K562 (cell line): Measurements from ENCODE around the gene LRP4. TPM values are rescaled to one million over a fixed set of nuclear protein-coding genes. Genes with fewer than 3 reads are reported as not detected.
A peak's percentile ranks its signal among the peaks of the same experiment; 100 is the strongest.

Source experiments
- ARID1B ChIP-seq: fragments of 450-650 bp; IDR thresholded peaks from 2 replicates; pipeline ENCODE4 v1.6.1; 2016; ENCODE audit warnings: antibody characterized with exemption, mild to moderate bottlenecking, inconsistent platforms
- ARID4B ChIP-seq: sonication (generic); formaldehyde crosslinking; IDR thresholded peaks from 2 replicates; pipeline ENCODE4 v1.8.0; 2022; ENCODE audit warnings: mild to moderate bottlenecking, missing genetic modification reagents
- ATF7 ChIP-seq: fragments of 450-650 bp; IDR thresholded peaks from 2 replicates; pipeline ENCODE4 v1.7.1; 2014; ENCODE audit warnings: mild to moderate bottlenecking, moderate library complexity
- ELF1 ChIP-seq: fragments of 200-800 bp; sonication (Bioruptor generic); IDR thresholded peaks from 2 replicates; pipeline ENCODE4 v1.6.1; 2016; ENCODE audit warnings: missing genetic modification characterization, missing compliant biosample characterization
- ETV1 ChIP-seq: fragments of 450-650 bp; conservative IDR thresholded peaks from 2 replicates; pipeline ENCODE4 v1.6.1; 2016; ENCODE audit warnings: missing genetic modification characterization, control low read depth, low read depth, missing compliant biosample characterization
- GABPB1 ChIP-seq: sonication (generic); formaldehyde crosslinking; IDR thresholded peaks from 2 replicates; pipeline ENCODE4 v1.8.0; 2022; ENCODE audit warnings: mild to moderate bottlenecking, missing genetic modification reagents
- GTF2A2 ChIP-seq: IDR thresholded peaks from 2 replicates; pipeline ENCODE4 v1.6.1; 2016; ENCODE audit warnings: mild to moderate bottlenecking, missing genetic modification characterization, missing compliant biosample characterization
- HEY1 ChIP-seq: fragments of 250-450 bp; sonication (Bioruptor Pico); IDR thresholded peaks from 2 replicates; pipeline ENCODE4 v1.5.0; 2020; ENCODE audit warnings: mild to moderate bottlenecking, moderate library complexity, borderline replicate concordance
- HINFP ChIP-seq: fragments of 450-650 bp; conservative IDR thresholded peaks from 2 replicates; pipeline ENCODE4 v1.6.1; 2016; ENCODE audit warnings: missing genetic modification characterization, low read depth, mild to moderate bottlenecking, control low read depth, missing compliant biosample characterization
- KDM4B ChIP-seq, 2 experiments: fragments of 450-650 bp in 1 of 2; sonication (generic) in 1 of 2; IDR thresholded peaks; 2 replicates each; pipeline ENCODE4 v1.6.1; 2016 to 2017; ENCODE audit warnings: borderline replicate concordance in 2 of 2, antibody characterized with exemption in 1 of 2, low read depth in 1 of 2, mild to moderate bottlenecking in 1 of 2
- MXI1 ChIP-seq: IDR thresholded peaks from 2 replicates; pipeline ENCODE4 v1.6.1; 2011; ENCODE audit warnings: low read depth, mild to moderate bottlenecking, improper control_type of control experiment, low read length
- NFXL1 ChIP-seq: fragments of 450-650 bp; formaldehyde crosslinking; IDR thresholded peaks from 2 replicates; pipeline ENCODE4 v1.4.0; 2021; ENCODE audit warnings: mild to moderate bottlenecking
- RFX1 ChIP-seq: fragments of 450-650 bp; IDR thresholded peaks from 2 replicates; pipeline ENCODE4 v1.6.1; 2016; ENCODE audit warnings: mild to moderate bottlenecking, moderate library complexity
- SP1 ChIP-seq: sonication (generic); formaldehyde crosslinking; IDR thresholded peaks from 2 replicates; pipeline ENCODE4 v1.8.1; 2022; ENCODE audit warnings: mild to moderate bottlenecking, missing genetic modification reagents
- YY1 ChIP-seq, 3 experiments: IDR thresholded peaks; 2 replicates each; pipeline ENCODE4 v1.6.1; 2011; ENCODE audit warnings: low read length in 2 of 3, mild to moderate bottlenecking in 2 of 3, moderate library complexity in 2 of 3, borderline replicate concordance in 1 of 3, control low read depth in 1 of 3, low read depth in 1 of 3; ENCODE audit not compliant: insufficient read depth in 3 of 3, insufficient replicate concordance in 2 of 3, control insufficient read depth in 1 of 3, insufficient read length in 1 of 3; ENCODE audit errors: extremely low read depth in 1 of 3
- ZNF239 ChIP-seq: fragments of 250-450 bp; sonication (Bioruptor Pico); IDR thresholded peaks from 2 replicates; pipeline ENCODE4 v1.4.0; 2020; ENCODE audit warnings: mild to moderate bottlenecking
- ZNF696 ChIP-seq: fragments of 250-450 bp; sonication (Bioruptor Pico); conservative IDR thresholded peaks from 2 replicates; pipeline ENCODE4 v1.4.0; 2020; ENCODE audit warnings: mild to moderate bottlenecking, moderate library complexity
- polyA plus RNA-seq, 8 experiments: library from polyadenylated mRNA; depleted of rRNA in 4 of 8; stranded (reverse) in 5 of 8; unstranded in 3 of 8; fragments of >200 nt; fragmentation: Nextera tagmentation in 2 of 8; fragmentation: Illumina TruSeq in 1 of 8; extraction: Ambion mirVana in 2 of 8; extraction: Trizol in 1 of 8; gene quantifications; 2 replicates each; pipeline versions ENCODE4 v1.2.1 to v1.2.3, GENCODE V29; 2011 to 2014; ENCODE audit warnings: inconsistent platforms in 1 of 8, missing spikeins in 1 of 8
- total RNA-seq, 7 experiments: library from RNA; depleted of rRNA in 6 of 7; stranded (reverse); fragments of >200 nt in 6 of 7; fragmentation: Illumina TruSeq in 2 of 7; extraction: Trizol in 2 of 7; gene quantifications; 2 replicates each; pipeline versions ENCODE4 v1.2.1 to v1.2.3, GENCODE V29; 2011 to 2021; ENCODE audit warnings: low replicate concordance in 1 of 7
- TF ChIP-seq, protein P1 (sequence below), 2 experiments: fragments of 200-800 bp in 1 of 2; sonication (Bioruptor generic) in 1 of 2; sonication (generic) in 1 of 2; formaldehyde crosslinking in 1 of 2; IDR thresholded peaks in 1 of 2; conservative IDR thresholded peaks in 1 of 2; 2 replicates each; pipeline versions ENCODE4 v1.5.0 to v1.6.1; 2016 to 2020; ENCODE audit warnings: missing compliant biosample characterization in 1 of 2, missing genetic modification characterization in 1 of 2, missing genetic modification reagents in 1 of 2

LRP4 gene
- total and polyA plus RNA-seq, 9 of the 15 experiments (the other 6 are each of a cell fraction or from before 2014, with no cell fraction given), result 0.04 to 0.54 (median 0.10) TPM

DNA sequence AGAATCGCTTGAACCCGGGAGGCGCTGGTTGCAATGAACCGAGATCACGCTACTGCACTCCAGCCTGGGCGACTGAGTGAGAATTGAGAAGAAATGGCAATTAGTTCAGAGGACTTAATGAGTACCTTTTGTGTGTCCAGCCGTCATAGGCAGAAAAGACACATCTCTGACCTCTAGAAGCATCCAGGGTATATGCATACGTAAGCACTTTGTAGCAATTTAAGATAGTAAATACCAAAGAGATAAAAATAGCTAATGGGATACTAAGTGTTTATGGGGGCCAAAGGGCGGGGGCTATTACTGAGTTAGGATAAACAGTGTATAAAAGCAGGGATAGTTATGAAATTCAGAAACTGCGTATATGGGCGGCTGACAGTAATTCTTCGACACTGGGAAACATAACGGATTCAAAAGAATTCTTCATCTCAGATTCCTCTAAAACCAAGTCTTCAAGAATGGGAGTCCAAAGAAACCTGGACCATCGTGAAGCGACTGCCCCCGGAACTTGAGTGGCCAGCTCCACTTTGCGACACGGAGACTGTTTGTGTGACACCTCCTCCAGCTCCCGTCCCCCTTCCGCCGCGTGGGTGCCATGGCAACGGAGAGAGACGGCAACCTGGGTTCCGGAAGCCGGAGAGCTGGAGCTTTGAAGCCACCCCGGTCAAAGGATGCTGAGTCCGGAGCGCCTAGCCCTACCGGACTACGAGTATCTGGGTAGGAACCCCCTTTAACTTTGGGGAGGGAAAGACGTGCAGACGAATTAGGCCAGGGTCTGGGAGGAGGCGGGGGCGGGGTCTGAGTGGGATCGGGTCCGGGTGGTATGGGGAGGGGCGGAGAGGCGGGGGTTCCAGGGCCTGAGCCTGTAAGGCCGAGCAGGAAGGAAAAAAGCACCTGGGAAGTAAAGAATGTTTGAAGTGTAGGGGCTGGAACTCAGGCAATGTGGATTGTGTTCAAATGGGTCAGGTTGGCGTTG is 18.1 kb upstream of the LRP4 start, which contains the start of gene CSTPP1 (continued):
- TF ChIP-seq ZNF239, result no peak
- no peak for TF ChIP-seq NFXL1 (CRISPR knock-in tag)
- TF ChIP-seq KDM4B (IDR thresholded peaks at IDR 0.05; ENCODE audit: borderline replicate concordance in 2 of 2, low read depth in 1 of 2), result peak in 1 of 2 experiments; percentile 80; a peak in 2 of 4 replicates
- TF ChIP-seq ELF1, result peak; percentile 79
- no peak for TF ChIP-seq HINFP (tag)
- peak; percentile 74 for TF ChIP-seq ATF7
- peak; percentile 99 for TF ChIP-seq RFX1
- TF ChIP-seq HEY1, result no peak
- peak; percentile 98 for TF ChIP-seq GABPB1 (CRISPR knock-in tag)
- no peak for TF ChIP-seq ZNF696 (CRISPR knock-in tag)
- no peak for TF ChIP-seq GTF2A2
- peak in 2 of 3 experiments; percentile 54 to 68 for TF ChIP-seq YY1 (IDR thresholded peaks at IDR 0.05; ENCODE audit: borderline replicate concordance in 1 of 3, control insufficient read depth in 1 of 3, extremely low read depth in 1 of 3, insufficient read depth in 3 of 3, insufficient read length in 1 of 3, insufficient replicate concordance in 2 of 3, low read depth in 1 of 3, low read length in 2 of 3)
- peak; percentile 70 for TF ChIP-seq SP1 (CRISPR knock-in tag)
- 0 out of 2 replicates have a peak, but pooled peaks have one; percentile 8 for TF ChIP-seq ARID1B
- peak; percentile 28; the same call in 1 of the 2 replicates for TF ChIP-seq ARID4B
- peak; percentile 76 for TF ChIP-seq ETV1 (tag)
- TF ChIP-seq, protein P1, sequence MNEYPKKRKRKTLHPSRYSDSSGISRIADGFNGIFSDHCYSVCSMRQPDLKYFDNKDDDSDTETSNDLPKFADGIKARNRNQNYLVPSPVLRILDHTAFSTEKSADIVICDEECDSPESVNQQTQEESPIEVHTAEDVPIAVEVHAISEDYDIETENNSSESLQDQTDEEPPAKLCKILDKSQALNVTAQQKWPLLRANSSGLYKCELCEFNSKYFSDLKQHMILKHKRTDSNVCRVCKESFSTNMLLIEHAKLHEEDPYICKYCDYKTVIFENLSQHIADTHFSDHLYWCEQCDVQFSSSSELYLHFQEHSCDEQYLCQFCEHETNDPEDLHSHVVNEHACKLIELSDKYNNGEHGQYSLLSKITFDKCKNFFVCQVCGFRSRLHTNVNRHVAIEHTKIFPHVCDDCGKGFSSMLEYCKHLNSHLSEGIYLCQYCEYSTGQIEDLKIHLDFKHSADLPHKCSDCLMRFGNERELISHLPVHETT (CRISPR knock-in tag; conservative IDR thresholded peaks at IDR 0.05 in 1 of 2, IDR thresholded peaks at IDR 0.05 in 1 of 2), result peak in 1 of 2 experiments; percentile 92; a peak in 2 of 4 replicates
- peak; percentile 96 for TF ChIP-seq MXI1
